WTC11 (cell line): ENCODE results near the gene SPEF1. TPM values are rescaled to one million over a fixed set of nuclear protein-coding genes. Genes with fewer than 3 reads are reported as not detected.

Source experiments
- ATAC-seq: fragments of 200-7000 bp; cut with Tn5 transposase; 2 replicates; pipeline ENCODE4 v1.10.0; 2021; ENCODE audit warnings: mild to moderate bottlenecking, moderate library complexity
- CTCF ChIA-PET: fragments of 300-600 bp; sonication (Branson Sonifier 250); formaldehyde crosslinking; loops from one replicate; lab custom pipeline; 2021; ENCODE audit warnings: antibody characterized with exemption; lab: Charles Lee
- POLR2A ChIA-PET: fragments of 350-600 bp; sonication (Branson Sonifier 250); formaldehyde crosslinking; loops from one replicate; lab custom pipeline; 2021; ENCODE audit warnings: antibody characterized with exemption; lab: Charles Lee
- DNase-seq: peaks from one replicate; pipeline ENCODE4 v3.0.0; 2021; ENCODE audit warnings: low spot score
- H3K27ac Mint-ChIP-seq: 2 replicates; pipeline ENCODE4 v1.8.0; 2021; ENCODE audit warnings: mixed read lengths
- H3K27me3 Mint-ChIP-seq: 2 replicates; pipeline ENCODE4 v1.8.0; 2021; ENCODE audit warnings: low read depth, mild to moderate bottlenecking, moderate library complexity, mixed read lengths
- H3K36me3 Mint-ChIP-seq: 2 replicates; pipeline ENCODE4 v1.8.0; 2021; ENCODE audit warnings: mixed read lengths
- H3K4me1 Mint-ChIP-seq: 2 replicates; pipeline ENCODE4 v1.8.0; 2022; ENCODE audit warnings: mixed read lengths
- H3K4me3 Mint-ChIP-seq: 2 replicates; pipeline ENCODE4 v1.8.0; 2021; ENCODE audit warnings: mild to moderate bottlenecking, moderate library complexity, mixed read lengths
- H3K9me3 Mint-ChIP-seq: 2 replicates; pipeline ENCODE4 v1.8.0; 2021; ENCODE audit warnings: mixed read lengths
- ARID4B ChIP-seq: sonication (generic); formaldehyde crosslinking; IDR thresholded peaks from 2 replicates; pipeline ENCODE4 v1.8.0; 2023; ENCODE audit warnings: missing genetic modification reagents, mild to moderate bottlenecking, borderline replicate concordance
- FOXK1 ChIP-seq: sonication (generic); formaldehyde crosslinking; IDR thresholded peaks from 2 replicates; pipeline ENCODE4 v1.8.0; 2022; ENCODE audit warnings: mild to moderate bottlenecking, moderate library complexity, missing genetic modification reagents
- HMGXB4 ChIP-seq: sonication (generic); formaldehyde crosslinking; IDR thresholded peaks from 2 replicates; pipeline ENCODE4 v1.8.1; 2023; ENCODE audit warnings: mild to moderate bottlenecking, moderate library complexity, missing genetic modification reagents
- PRDM15 ChIP-seq: sonication (generic); formaldehyde crosslinking; IDR thresholded peaks from 2 replicates; pipeline ENCODE4 v1.8.0; 2022; ENCODE audit warnings: missing genetic modification reagents
- TEAD1 ChIP-seq: sonication (generic); formaldehyde crosslinking; IDR thresholded peaks from 2 replicates; pipeline ENCODE4 v1.8.0; 2022; ENCODE audit warnings: mild to moderate bottlenecking, missing genetic modification reagents
- TEAD4 ChIP-seq: sonication (generic); formaldehyde crosslinking; IDR thresholded peaks from 2 replicates; pipeline ENCODE4 v1.8.0; 2022; ENCODE audit warnings: mild to moderate bottlenecking, missing genetic modification reagents
- ZNF671 ChIP-seq: fragments of 250-450 bp; sonication (Bioruptor Pico); IDR thresholded peaks from 2 replicates; pipeline ENCODE4 v1.8.0; 2021; ENCODE audit warnings: mild to moderate bottlenecking
- total RNA-seq: library from RNA; stranded (reverse); gene quantifications from 3 replicates; pipeline ENCODE4 v1.2.3, GENCODE V29; 2021
- TF ChIP-seq, protein P1 (sequence below): sonication (generic); formaldehyde crosslinking; IDR thresholded peaks from 2 replicates; pipeline ENCODE4 v1.8.1; 2023; ENCODE audit warnings: mild to moderate bottlenecking, missing genetic modification reagents, moderate library complexity
- TF ChIP-seq, protein P2 (sequence below): fragments of 250-450 bp; sonication (Bioruptor Pico); IDR thresholded peaks from 2 replicates; pipeline ENCODE4 v1.8.0; 2021; ENCODE audit warnings: mild to moderate bottlenecking
- TF ChIP-seq, protein P3 (sequence below): sonication (generic); formaldehyde crosslinking; conservative IDR thresholded peaks from 2 replicates; pipeline ENCODE4 v1.8.1; 2023; ENCODE audit warnings: mild to moderate bottlenecking, low read depth, missing genetic modification reagents, moderate library complexity
- TF ChIP-seq, protein P4 (sequence below): sonication (generic); formaldehyde crosslinking; IDR thresholded peaks from 2 replicates; pipeline ENCODE4 v1.8.1; 2022; ENCODE audit warnings: mild to moderate bottlenecking, moderate library complexity, missing genetic modification reagents

SPEF1 gene
- total RNA-seq, 1 experiment from 2014 or later, result 0.72 TPM

DNA sequence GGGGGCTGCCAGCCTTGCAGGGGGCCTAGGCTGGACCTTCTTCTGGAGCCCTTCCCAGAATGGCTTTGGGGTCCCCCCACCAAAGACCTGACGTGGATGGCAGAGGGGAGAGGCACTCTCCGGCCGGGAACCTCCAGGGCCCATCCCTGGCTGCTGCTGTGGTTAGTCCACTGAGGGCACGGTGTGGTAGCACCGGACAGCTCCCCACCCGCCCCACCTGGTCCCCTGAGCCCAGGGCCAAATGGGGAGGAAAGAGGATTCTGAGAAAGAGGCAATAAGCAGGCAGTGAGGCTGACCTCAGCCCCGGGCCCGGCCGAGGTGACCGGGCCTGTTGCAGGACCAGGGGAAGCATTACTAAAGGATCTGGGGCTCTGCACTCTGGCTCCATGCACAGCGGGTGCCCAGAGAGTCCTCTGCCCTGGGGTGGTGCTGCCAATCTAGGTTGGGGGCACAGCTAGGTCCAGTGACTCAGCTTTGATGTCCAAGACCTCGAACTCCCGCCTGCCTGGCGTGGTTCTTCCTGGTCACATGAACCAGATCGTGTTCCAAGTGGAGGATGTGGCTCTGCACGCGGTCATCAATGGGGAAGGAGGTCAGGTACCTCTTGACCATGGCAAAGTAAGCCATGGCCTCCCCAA, 3.1 kb upstream of the SPEF1 start:
- ChIA-PET POLR2A (no interaction called here), CTCF (interaction anchor here (1.7 to 7.0 kb wide), 3 partner anchors 16 to 35 kb away, joined by 5 to 92 read pairs (median 36); partner anchors contain the start of genes ADISSP and AP5S1)
- peaks cover 32% of the 10 kb centered on the region for H3K4me1 Mint-ChIP-seq
- H3K27me3 Mint-ChIP-seq, result peaks cover 37% of the 10 kb centered on the region
- DNase-seq, result no peak
- H3K36me3 Mint-ChIP-seq, result peaks cover 4% of the 10 kb centered on the region; the same call in 1 of the 2 replicates
- TF ChIP-seq, protein P1, sequence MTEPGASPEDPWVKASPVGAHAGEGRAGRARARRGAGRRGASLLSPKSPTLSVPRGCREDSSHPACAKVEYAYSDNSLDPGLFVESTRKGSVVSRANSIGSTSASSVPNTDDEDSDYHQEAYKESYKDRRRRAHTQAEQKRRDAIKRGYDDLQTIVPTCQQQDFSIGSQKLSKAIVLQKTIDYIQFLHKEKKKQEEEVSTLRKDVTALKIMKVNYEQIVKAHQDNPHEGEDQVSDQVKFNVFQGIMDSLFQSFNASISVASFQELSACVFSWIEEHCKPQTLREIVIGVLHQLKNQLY (CRISPR knock-in tag), result no peak
- TF ChIP-seq, protein P2, sequence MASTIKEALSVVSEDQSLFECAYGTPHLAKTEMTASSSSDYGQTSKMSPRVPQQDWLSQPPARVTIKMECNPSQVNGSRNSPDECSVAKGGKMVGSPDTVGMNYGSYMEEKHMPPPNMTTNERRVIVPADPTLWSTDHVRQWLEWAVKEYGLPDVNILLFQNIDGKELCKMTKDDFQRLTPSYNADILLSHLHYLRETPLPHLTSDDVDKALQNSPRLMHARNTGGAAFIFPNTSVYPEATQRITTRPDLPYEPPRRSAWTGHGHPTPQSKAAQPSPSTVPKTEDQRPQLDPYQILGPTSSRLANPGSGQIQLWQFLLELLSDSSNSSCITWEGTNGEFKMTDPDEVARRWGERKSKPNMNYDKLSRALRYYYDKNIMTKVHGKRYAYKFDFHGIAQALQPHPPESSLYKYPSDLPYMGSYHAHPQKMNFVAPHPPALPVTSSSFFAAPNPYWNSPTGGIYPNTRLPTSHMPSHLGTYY (CRISPR knock-in tag), result no peak
- no peak for TF ChIP-seq ARID4B (CRISPR knock-in tag)
- no peak for TF ChIP-seq PRDM15 (CRISPR knock-in tag)
- no peak for TF ChIP-seq HMGXB4 (CRISPR knock-in tag)
- TF ChIP-seq TEAD4 (CRISPR knock-in tag), result no peak
- TF ChIP-seq, protein P3, sequence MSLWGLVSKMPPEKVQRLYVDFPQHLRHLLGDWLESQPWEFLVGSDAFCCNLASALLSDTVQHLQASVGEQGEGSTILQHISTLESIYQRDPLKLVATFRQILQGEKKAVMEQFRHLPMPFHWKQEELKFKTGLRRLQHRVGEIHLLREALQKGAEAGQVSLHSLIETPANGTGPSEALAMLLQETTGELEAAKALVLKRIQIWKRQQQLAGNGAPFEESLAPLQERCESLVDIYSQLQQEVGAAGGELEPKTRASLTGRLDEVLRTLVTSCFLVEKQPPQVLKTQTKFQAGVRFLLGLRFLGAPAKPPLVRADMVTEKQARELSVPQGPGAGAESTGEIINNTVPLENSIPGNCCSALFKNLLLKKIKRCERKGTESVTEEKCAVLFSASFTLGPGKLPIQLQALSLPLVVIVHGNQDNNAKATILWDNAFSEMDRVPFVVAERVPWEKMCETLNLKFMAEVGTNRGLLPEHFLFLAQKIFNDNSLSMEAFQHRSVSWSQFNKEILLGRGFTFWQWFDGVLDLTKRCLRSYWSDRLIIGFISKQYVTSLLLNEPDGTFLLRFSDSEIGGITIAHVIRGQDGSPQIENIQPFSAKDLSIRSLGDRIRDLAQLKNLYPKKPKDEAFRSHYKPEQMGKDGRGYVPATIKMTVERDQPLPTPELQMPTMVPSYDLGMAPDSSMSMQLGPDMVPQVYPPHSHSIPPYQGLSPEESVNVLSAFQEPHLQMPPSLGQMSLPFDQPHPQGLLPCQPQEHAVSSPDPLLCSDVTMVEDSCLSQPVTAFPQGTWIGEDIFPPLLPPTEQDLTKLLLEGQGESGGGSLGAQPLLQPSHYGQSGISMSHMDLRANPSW, result no peak
- TF ChIP-seq TEAD1 (CRISPR knock-in tag), result no peak
- TF ChIP-seq, protein P4, sequence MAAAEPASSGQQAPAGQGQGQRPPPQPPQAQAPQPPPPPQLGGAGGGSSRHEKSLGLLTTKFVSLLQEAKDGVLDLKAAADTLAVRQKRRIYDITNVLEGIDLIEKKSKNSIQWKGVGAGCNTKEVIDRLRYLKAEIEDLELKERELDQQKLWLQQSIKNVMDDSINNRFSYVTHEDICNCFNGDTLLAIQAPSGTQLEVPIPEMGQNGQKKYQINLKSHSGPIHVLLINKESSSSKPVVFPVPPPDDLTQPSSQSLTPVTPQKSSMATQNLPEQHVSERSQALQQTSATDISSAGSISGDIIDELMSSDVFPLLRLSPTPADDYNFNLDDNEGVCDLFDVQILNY (CRISPR knock-in tag), result no peak
- TF ChIP-seq ZNF671 (CRISPR knock-in tag), result no peak
- TF ChIP-seq FOXK1, result no peak
- H3K9me3 Mint-ChIP-seq, result no peaks in the 10 kb centered on the region
- ATAC-seq, result no peak
- peak overlapping the region; percentile 52 for H3K4me3 Mint-ChIP-seq
- no peak overlapping the region for H3K27ac Mint-ChIP-seq
